Right cardiac atrium (tissue), 5 donors: ENCODE results near the gene PITPNC1. TPM values are rescaled to one million over a fixed set of nuclear protein-coding genes. Genes with fewer than 3 reads are reported as not detected.
"Not testable (repeated sequence)": the region's sequence is repeated elsewhere in the genome, so short reads cannot be mapped to it uniquely, and the experiment has no call there.

Experiments used
- ATAC-seq, 2 donors: fragments of 200-7000 bp; cut with Tn5 transposase; one replicate each; pipeline versions ENCODE4 v1.8.0 to v1.9.1; 2020; ENCODE audit warnings: moderate library complexity in 2 of 2, mild to moderate bottlenecking in 1 of 2
- DNase-seq, 3 donors: peaks; one replicate each; pipeline ENCODE4 v3.0.0-alpha.2; 2020
- H3K27ac ChIP-seq: one replicate; pipeline ENCODE4 v1.5.1; 2013; ENCODE audit warnings: mild to moderate bottlenecking, low read length, control low read depth, moderate library complexity
- H3K27me3 ChIP-seq: one replicate; pipeline ENCODE4 v1.6.1; 2013; ENCODE audit not compliant: control insufficient read depth, insufficient read depth
- H3K4me1 ChIP-seq: one replicate; pipeline ENCODE4 v1.6.1; 2013; ENCODE audit warnings: low read length; ENCODE audit not compliant: control insufficient read depth, insufficient read depth
- H3K4me3 ChIP-seq: one replicate; pipeline ENCODE4 v1.5.1; 2013; ENCODE audit warnings: low read length, control low read depth
- H3K9me3 ChIP-seq: one replicate; pipeline ENCODE4 v1.6.1; 2013; ENCODE audit warnings: low read length; ENCODE audit not compliant: control insufficient read depth
- WGBS: extraction: QIAGEN DNeasy Blood & Tissue Kit; methylation state at CpG from one replicate; pipeline ENCODE4 v1.1.7; 2013; 5-methylcytosine and 5-hydroxymethylcytosine counted together
- intact Hi-C, 4 donors: fragments of 100-400 bp; cut with DNase I; formaldehyde crosslinking; loops; one replicate each; pipeline versions ENCODE4 v1.11.0 to v1.14.0; 2022 to 2023
- polyA plus RNA-seq: library from polyadenylated mRNA; stranded (reverse); fragments of 200-250 nt; gene quantifications from one replicate; pipeline ENCODE4 v1.2.3, GENCODE V29; 2013
- total RNA-seq, 4 donors: library from RNA; stranded (reverse); fragmentation: NEBNext Ultra II Directional; extraction: Animal tissue kit (Norgen Biotek cat#: 25700); gene quantifications; one replicate each; pipeline ENCODE4 v1.2.1, GENCODE V29; 2021
- donor health status: healthy with polysubstance abuse.
- donor health status: DM: no; HTN: yes; CAD: no.
- donor health status: DM: no; HTN: no; CAD: no.
- donor health status: DM: no; HTN: yes; CAD: no; lungs with severe emphysema.
- donor health status: DM: yes; HTN: yes; CAD: no.

PITPNC1 gene
- total and polyA plus RNA-seq, 5 donors, result 8.6 to 29.7 (median 24.1) TPM

DNA sequence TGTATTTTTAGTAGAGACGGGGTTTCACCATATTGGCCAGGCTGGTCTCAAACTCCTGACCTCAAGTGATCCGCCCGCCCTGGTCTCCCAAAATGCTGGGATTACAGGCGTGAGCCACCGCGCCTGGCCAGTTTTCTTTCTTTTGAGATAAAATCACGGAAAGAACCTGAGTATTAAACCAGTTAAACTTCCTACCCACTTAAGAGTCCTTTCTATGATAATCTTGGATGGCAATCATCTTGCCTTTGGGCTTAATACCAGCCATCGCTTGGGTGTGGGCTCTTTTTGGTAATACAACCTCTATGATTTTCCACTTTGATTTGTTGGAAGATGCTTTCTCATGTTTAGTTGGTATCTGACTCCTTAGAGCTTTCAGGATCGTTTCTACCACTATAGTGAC lies 24.0 kb downstream of the PITPNC1 start:
- no peak for DNase-seq
- Histone ChIP-seq H3K27ac (no peak overlapping the region), H3K4me1 (peaks cover 3% of the 10 kb centered on the region), H3K27me3 (no peaks in the 10 kb centered on the region), H3K9me3 (no peaks in the 10 kb centered on the region), H3K4me3 (no peak overlapping the region)
- intact Hi-C loops, result no loop called here
- no peak for ATAC-seq
- 93% methylated on average over 9 of the region's 9 CpGs for WGBS

GRCh38 chr17:67401598-67402504 lies 24.8 kb downstream of the PITPNC1 start:
- no peak overlapping the region for H3K4me3 ChIP-seq
- no peak overlapping the region for H3K27ac ChIP-seq
- H3K4me1 ChIP-seq, result peaks cover 3% of the 10 kb centered on the region
- intact Hi-C loops, result no loop called here
- no peaks in the 10 kb centered on the region for H3K27me3 ChIP-seq
- H3K9me3 ChIP-seq, result no peaks in the 10 kb centered on the region
- WGBS, result 90% methylated on average over 16 of the region's 16 CpGs
- DNase-seq, result no peak
- ATAC-seq, result no peak

DNA sequence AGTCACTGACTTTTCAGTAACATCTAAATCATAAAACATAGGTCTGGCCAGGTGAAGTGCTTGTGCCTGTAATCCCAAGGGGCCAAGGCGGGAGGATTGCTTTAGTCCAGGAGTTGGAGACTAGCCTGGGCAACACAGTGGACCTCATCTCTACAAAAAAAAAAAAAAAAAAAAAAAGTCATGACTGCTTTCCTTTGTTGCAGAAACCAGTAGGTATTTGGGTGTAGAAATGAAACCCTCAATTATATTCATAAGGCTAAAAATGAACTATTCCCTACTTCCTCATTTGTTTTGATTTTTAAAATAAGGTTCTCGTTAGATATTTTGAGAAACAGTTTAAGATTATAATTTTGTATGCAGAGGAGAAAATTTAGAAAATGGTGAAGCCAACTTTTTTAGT lies 26.0 kb downstream of the PITPNC1 start:
- intact Hi-C loops, result no loop called here
- no peak for ATAC-seq
- peaks cover 3% of the 10 kb centered on the region for H3K4me1 ChIP-seq
- no peak overlapping the region for H3K27ac ChIP-seq
- no peaks in the 10 kb centered on the region for H3K27me3 ChIP-seq
- no peaks in the 10 kb centered on the region for H3K9me3 ChIP-seq
- DNase-seq, result no peak
- 87% methylated on average over 2 of the region's 2 CpGs for WGBS
- no peak overlapping the region for H3K4me3 ChIP-seq

DNA sequence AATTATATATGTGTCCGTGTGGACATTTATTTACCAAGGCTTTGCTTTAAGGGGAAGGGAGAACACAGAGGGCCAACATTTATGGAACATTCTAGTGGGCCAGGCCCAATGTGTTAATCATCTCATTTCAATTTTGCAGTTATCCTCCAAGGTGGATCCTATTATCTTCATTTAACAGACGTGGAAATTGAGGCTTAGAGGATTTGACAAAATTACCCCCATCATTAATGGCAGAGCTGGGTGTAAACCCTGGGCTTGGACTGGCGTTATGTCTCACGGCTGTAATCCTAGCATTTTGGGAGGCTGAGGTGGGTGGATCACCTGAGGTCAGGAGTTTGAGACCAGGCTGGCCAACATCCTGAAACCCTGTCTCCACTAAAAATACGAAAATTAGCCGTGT lies 26.4 kb downstream of the PITPNC1 start:
- Histone ChIP-seq H3K27ac (no peak overlapping the region), H3K4me3 (no peak overlapping the region), H3K4me1 (peaks cover 3% of the 10 kb centered on the region), H3K27me3 (no peaks in the 10 kb centered on the region), H3K9me3 (no peaks in the 10 kb centered on the region)
- WGBS, result 93% methylated on average over 6 of the region's 6 CpGs
- DNase-seq (no peak), ATAC-seq (no peak)
- intact Hi-C loops, result no loop called here

DNA sequence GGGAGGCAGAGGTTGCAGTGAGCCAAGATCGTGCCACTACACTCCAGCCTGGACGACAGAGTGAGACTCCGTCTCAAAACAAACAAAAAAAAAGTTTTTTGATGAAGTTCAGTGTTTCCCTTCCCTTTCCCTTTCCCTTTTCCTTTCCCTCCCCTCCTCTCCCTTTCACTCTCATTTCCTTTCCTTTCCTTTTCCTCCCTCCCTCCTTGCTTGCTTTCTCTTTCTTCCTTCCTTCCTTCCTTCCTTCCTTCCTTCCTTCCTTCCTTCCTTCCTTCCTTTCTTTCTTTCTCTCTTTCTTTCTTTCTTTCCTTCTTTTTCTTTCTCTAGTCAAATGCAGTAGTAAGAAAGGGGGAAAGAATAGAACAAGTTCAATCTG lies 31.4 kb downstream of the PITPNC1 start:
- H3K9me3 ChIP-seq, H3K4me1 ChIP-seq, ATAC-seq, H3K27me3 ChIP-seq, intact Hi-C loops, H3K27ac ChIP-seq, DNase-seq, H3K4me3 ChIP-seq: not testable (repeated sequence)
- WGBS, result 61% methylated on average over 3 of the region's 3 CpGs

DNA sequence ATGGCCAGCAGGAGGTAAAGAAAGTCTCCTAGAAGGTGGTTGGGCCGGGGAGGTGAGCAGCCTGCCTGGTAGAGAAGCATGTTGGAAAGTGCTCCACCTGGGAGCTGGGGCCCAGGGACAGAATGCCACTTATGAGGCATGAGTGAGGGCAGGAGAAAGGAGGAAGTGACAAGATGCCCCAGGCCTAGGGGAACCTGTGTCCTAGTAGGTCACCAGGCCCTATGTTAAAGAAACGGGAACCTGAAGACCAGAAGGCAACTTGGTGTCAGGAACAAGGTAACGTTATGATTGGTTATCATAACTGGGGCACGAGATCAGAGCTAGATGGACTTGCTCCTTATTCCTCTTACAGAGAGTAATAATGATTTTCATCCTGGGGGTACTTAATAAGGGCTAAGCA lies 34.3 kb downstream of the PITPNC1 start:
- no peak for ATAC-seq
- Histone ChIP-seq H3K27me3 (no peaks in the 10 kb centered on the region), H3K4me1 (peaks cover 3% of the 10 kb centered on the region), H3K27ac (no peak overlapping the region), H3K9me3 (no peaks in the 10 kb centered on the region), H3K4me3 (no peak overlapping the region)
- 89% methylated on average over 4 of the region's 4 CpGs for WGBS
- intact Hi-C loops, result no loop called here
- DNase-seq, result no peak

GRCh38 chr17:67412032-67412431 lies 35.0 kb downstream of the PITPNC1 start:
- Histone ChIP-seq H3K27me3 (no peaks in the 10 kb centered on the region), H3K4me1 (peaks cover 3% of the 10 kb centered on the region), H3K9me3 (no peaks in the 10 kb centered on the region), H3K4me3 (no peak overlapping the region), H3K27ac (no peak overlapping the region)
- 61% methylated on average over 4 of the region's 4 CpGs for WGBS
- DNase-seq, result peak in 1 of 3 donors; percentile 46
- ATAC-seq, result peak in 1 of 2 donors; percentile 37
- intact Hi-C loops, result no loop called here

DNA sequence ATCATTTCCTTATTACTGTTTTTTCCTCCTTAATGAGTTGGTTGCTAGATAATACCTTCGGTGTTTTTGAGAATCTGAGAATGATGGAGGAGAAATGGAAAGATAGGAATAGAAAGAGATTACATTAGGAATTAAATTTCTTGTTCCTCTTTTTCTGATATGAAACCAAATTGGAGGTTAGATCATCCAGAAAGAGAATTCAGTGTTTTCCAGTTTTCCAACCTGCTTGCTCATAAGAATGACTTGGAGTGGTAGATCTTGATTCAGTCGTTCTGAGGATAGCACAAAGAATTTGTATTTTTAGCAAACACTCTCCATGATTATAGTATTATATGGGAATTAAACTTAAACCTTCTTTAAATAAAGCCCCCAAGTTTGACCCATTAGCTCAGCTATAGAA lies 35.9 kb downstream of the PITPNC1 start:
- 48% methylated on average over 2 of the region's 2 CpGs for WGBS
- intact Hi-C loops, result no loop called here
- Histone ChIP-seq H3K27ac (no peak overlapping the region), H3K27me3 (no peaks in the 10 kb centered on the region), H3K4me1 (peaks cover 3% of the 10 kb centered on the region), H3K4me3 (no peak overlapping the region), H3K9me3 (no peaks in the 10 kb centered on the region)
- ATAC-seq, result no peak
- no peak for DNase-seq

GRCh38 chr17:67413388-67413787 lies 36.3 kb downstream of the PITPNC1 start:
- Histone ChIP-seq H3K27ac (no peak overlapping the region), H3K27me3 (no peaks in the 10 kb centered on the region), H3K4me1 (peaks cover 3% of the 10 kb centered on the region), H3K4me3 (no peak overlapping the region), H3K9me3 (no peaks in the 10 kb centered on the region)
- WGBS, result 90% methylated on average over 5 of the region's 5 CpGs
- ATAC-seq (no peak), DNase-seq (no peak)
- intact Hi-C loops, result no loop called here

- no peak overlapping the region for H3K4me3 ChIP-seq
- no peaks in the 10 kb centered on the region for H3K27me3 ChIP-seq
- peaks cover 3% of the 10 kb centered on the region for H3K4me1 ChIP-seq
- H3K9me3 ChIP-seq, result no peaks in the 10 kb centered on the region
- intact Hi-C loops, result no loop called here
- ATAC-seq (no peak), DNase-seq (no peak)
- no peak overlapping the region for H3K27ac ChIP-seq
- WGBS, result 98% methylated on average over 1 of the region's 1 CpG
These were observed 37.0 kb downstream of the PITPNC1 start for GRCh38 chr17:67414130-67414529.

- H3K27ac ChIP-seq, result no peak overlapping the region
- 98% methylated on average over 2 of the region's 2 CpGs for WGBS
- intact Hi-C loops, result no loop called here
These were observed 37.5 kb downstream of the PITPNC1 start for GRCh38 chr17:67414559-67414958.

More at GRCh38 chr17:67414559-67414958, 37.5 kb downstream of the PITPNC1 start:
- Histone ChIP-seq H3K4me1 (peaks cover 4% of the 10 kb centered on the region), H3K9me3 (no peaks in the 10 kb centered on the region), H3K4me3 (no peak overlapping the region), H3K27me3 (no peaks in the 10 kb centered on the region)
- DNase-seq (no peak), ATAC-seq (no peak)
